ENCODE data around the gene PLCB2.
A peak's percentile ranks its signal among the peaks of the same experiment; 100 is the strongest.

Gene PLCB2

GRCh38 chr15:40354408-40355171 is 46.9 kb upstream of the PLCB2 start (continued):
- peak; percentile 75 for TF ChIP-seq ZNF398 (tag by site-specific recombination; IDR thresholded peaks at IDR 0.05)
- no peak for TF ChIP-seq ZNF10 (tag by site-specific recombination; IDR thresholded peaks at IDR 0.05)
- no peak for TF ChIP-seq ZNF133 (tag by site-specific recombination; IDR thresholded peaks at IDR 0.05)
- TF ChIP-seq TSHZ1 (tag by site-specific recombination; IDR thresholded peaks at IDR 0.05; ENCODE audit: borderline replicate concordance) = no peak
- TF ChIP-seq PRDM1 (tag by site-specific recombination; IDR thresholded peaks at IDR 0.05) = peak; percentile 86
- TF ChIP-seq IKZF3 (tag by site-specific recombination; IDR thresholded peaks at IDR 0.05) = no peak
- no peak for TF ChIP-seq ZNF571 (tag by site-specific recombination; IDR thresholded peaks at IDR 0.05)
- no peak for TF ChIP-seq ZSCAN18 (tag by site-specific recombination; IDR thresholded peaks at IDR 0.05)
- no peak for TF ChIP-seq MZF1 (tag by site-specific recombination; IDR thresholded peaks at IDR 0.05; ENCODE audit: borderline replicate concordance)
- TF ChIP-seq ZNF580 (tag by site-specific recombination; IDR thresholded peaks at IDR 0.05) = no peak
- no peak for TF ChIP-seq ZBTB10 (tag by site-specific recombination; IDR thresholded peaks at IDR 0.05)
- peak; percentile 92 for TF ChIP-seq GLIS1 (tag by site-specific recombination; IDR thresholded peaks at IDR 0.05)
- peak; percentile 95 for TF ChIP-seq ZIC2 (tag by site-specific recombination; IDR thresholded peaks at IDR 0.05)
- TF ChIP-seq ZNF701 (tag by site-specific recombination; IDR thresholded peaks at IDR 0.05) = no peak
- TF ChIP-seq ZNF341 (tag by site-specific recombination; IDR thresholded peaks at IDR 0.05; ENCODE audit: low read depth) = peak; percentile 89
- TF ChIP-seq ZNF792 (tag by site-specific recombination; IDR thresholded peaks at IDR 0.05) = no peak
- no peak for TF ChIP-seq ZNF394 (tag by site-specific recombination; IDR thresholded peaks at IDR 0.05; ENCODE audit: borderline replicate concordance)
- no peak for TF ChIP-seq ZNF221 (tag by site-specific recombination; IDR thresholded peaks at IDR 0.05; ENCODE audit: borderline replicate concordance)
